GM18870 (cell line): Measurements from ENCODE around the gene S100A10.

ENCODE experiments used
- ATAC-seq: cut with Tn5 transposase; IDR thresholded peaks from one replicate; pipeline ENCODE4 v1.9.1; 2021; ENCODE audit warnings: moderate library complexity; ENCODE audit not compliant: unreplicated experiment

The S100A10 gene

GRCh38 chr1:151939141-151939540 is 54.5 kb downstream of the S100A10 start:
- ATAC-seq = no peak

GRCh38 chr1:151936653-151937052 is 57.0 kb downstream of the S100A10 start:
- no peak for ATAC-seq

- ATAC-seq = no peak
Observed at GRCh38 chr1:151935894-151936602, 57.6 kb downstream of the S100A10 start.

- no peak for ATAC-seq
Observed at GRCh38 chr1:151935154-151935553, 58.5 kb downstream of the S100A10 start.

GRCh38 chr1:151934048-151934493 is 59.6 kb downstream of the S100A10 start:
- no peak for ATAC-seq
